GM23338 (cell line): ENCODE data around the gene URAD. TPM values are rescaled to one million over a fixed set of nuclear protein-coding genes. Genes with fewer than 3 reads are reported as not detected.

Experiments
- ATAC-seq: fragments of 200-7000 bp; cut with Tn5 transposase; 3 replicates; pipeline ENCODE4 v1.9.1; 2020
- DNase-seq: peaks from one replicate; pipeline ENCODE4 v3.0.0-alpha.2; 2015; ENCODE audit warnings: low spot score
- H2AFZ ChIP-seq: fragments of 200-600 bp; sonication (generic); 2 replicates; pipeline ENCODE4 v1.8.0; 2016; ENCODE audit warnings: antibody characterized with exemption, mild to moderate bottlenecking, moderate library complexity
- H3F3A ChIP-seq: fragments of 200-600 bp; sonication (generic); replicated peaks from 2 replicates; pipeline ENCODE4 v1.8.0; 2017; ENCODE audit warnings: antibody characterized with exemption, mixed run types, low read depth
- H3K27ac ChIP-seq: fragments of 200-600 bp; sonication (generic); 2 replicates; pipeline ENCODE4 v1.6.1; 2016; ENCODE audit warnings: low read depth
- H3K27me3 ChIP-seq: fragments of 200-600 bp; sonication (generic); 2 replicates; pipeline ENCODE4 v1.8.0; 2016; ENCODE audit warnings: mild to moderate bottlenecking, mixed run types, moderate library complexity; ENCODE audit not compliant: insufficient read depth
- H3K36me3 ChIP-seq: fragments of 200-600 bp; sonication (generic); 2 replicates; pipeline ENCODE4 v1.8.0; 2016; ENCODE audit warnings: mild to moderate bottlenecking; ENCODE audit not compliant: insufficient read depth
- H3K4me1 ChIP-seq: fragments of 200-600 bp; sonication (generic); 2 replicates; pipeline ENCODE4 v1.8.0; 2016; ENCODE audit warnings: mild to moderate bottlenecking, moderate library complexity; ENCODE audit not compliant: insufficient read depth
- H3K4me2 ChIP-seq: fragments of 200-600 bp; sonication (generic); 2 replicates; pipeline ENCODE4 v1.7.1; 2017; ENCODE audit warnings: mixed run types
- H3K4me3 ChIP-seq: fragments of 200-600 bp; sonication (generic); 2 replicates; pipeline ENCODE4 v1.6.1; 2016; ENCODE audit warnings: mixed run types
- H3K79me2 ChIP-seq: fragments of 200-600 bp; sonication (generic); replicated peaks from 2 replicates; pipeline ENCODE4 v1.8.0; 2017; ENCODE audit warnings: mild to moderate bottlenecking; ENCODE audit not compliant: insufficient read depth
- H3K9me2 ChIP-seq: fragments of 200-600 bp; sonication (generic); 2 replicates; pipeline ENCODE4 v1.8.0; 2017; ENCODE audit not compliant: insufficient read depth
- H4K20me1 ChIP-seq: fragments of 200-600 bp; sonication (generic); replicated peaks from 2 replicates; pipeline ENCODE4 v1.8.0; 2017; ENCODE audit warnings: mild to moderate bottlenecking; ENCODE audit not compliant: insufficient read depth
- H3K27ac Mint-ChIP-seq: 2 replicates; pipeline ENCODE4 v1.8.0; 2020; ENCODE audit warnings: inconsistent platforms, mild to moderate bottlenecking, moderate library complexity, mixed read lengths
- H3K27me3 Mint-ChIP-seq: 3 replicates; pipeline ENCODE4 v1.8.0; 2022; ENCODE audit warnings: low read depth, mild to moderate bottlenecking, moderate library complexity, mixed read lengths, inconsistent platforms; ENCODE audit not compliant: insufficient read depth, poor library complexity
- H3K36me3 Mint-ChIP-seq: 3 replicates; pipeline ENCODE4 v1.8.0; 2021; ENCODE audit warnings: low read depth, mild to moderate bottlenecking, inconsistent platforms, moderate library complexity, mixed read lengths
- H3K4me1 Mint-ChIP-seq: 3 replicates; pipeline ENCODE4 v1.8.0; 2020; ENCODE audit warnings: mild to moderate bottlenecking, inconsistent platforms, mixed read lengths
- H3K4me3 Mint-ChIP-seq: 3 replicates; pipeline ENCODE4 v1.8.0; 2021; ENCODE audit warnings: moderate library complexity, mild to moderate bottlenecking, inconsistent platforms, mixed read lengths
- H3K9me3 Mint-ChIP-seq: 3 replicates; pipeline ENCODE4 v1.8.0; 2020; ENCODE audit warnings: moderate library complexity, mild to moderate bottlenecking, inconsistent platforms, mixed read lengths
- CTCF ChIP-seq, 2 experiments: fragments of 200-600 bp in 1 of 2; sonication (generic) in 1 of 2; conservative IDR thresholded peaks; 2 replicates each; pipeline versions ENCODE4 v1.5.1 to v1.6.1; 2016 to 2017; ENCODE audit warnings: antibody characterized with exemption in 2 of 2, low read depth in 2 of 2, mild to moderate bottlenecking in 2 of 2, moderate library complexity in 1 of 2
- ETS1 ChIP-seq: IDR thresholded peaks from 2 replicates; pipeline ENCODE4 v1.6.1; 2016; ENCODE audit warnings: antibody characterized with exemption
- EZH2 ChIP-seq: fragments of 200-600 bp; sonication (generic); IDR thresholded peaks from one replicate; pipeline ENCODE4 v1.8.0; 2017; ENCODE audit warnings: antibody characterized with exemption, mild to moderate bottlenecking, low read depth; ENCODE audit not compliant: unreplicated experiment
- EZH2phosphoT487 ChIP-seq: fragments of 200-600 bp; sonication (generic); IDR thresholded peaks from one replicate; pipeline ENCODE4 v1.8.1; 2018; ENCODE audit warnings: antibody characterized with exemption; ENCODE audit not compliant: unreplicated experiment
- POLR2AphosphoS5 ChIP-seq: IDR thresholded peaks from 2 replicates; pipeline ENCODE4 v1.6.1; 2016; ENCODE audit warnings: antibody characterized with exemption, low read depth
- STAT1 ChIP-seq: IDR thresholded peaks from one replicate; pipeline ENCODE4 v1.6.1; 2016; ENCODE audit warnings: antibody characterized with exemption; ENCODE audit not compliant: unreplicated experiment
- ZNF331 ChIP-seq: fragments of 250-450 bp; sonication (Bioruptor Pico); IDR thresholded peaks from 2 replicates; pipeline ENCODE4 v1.5.0; 2020; ENCODE audit warnings: low read depth, mild to moderate bottlenecking, moderate library complexity
- ZNF462 ChIP-seq: fragments of 250-450 bp; sonication (Bioruptor Pico); IDR thresholded peaks from 2 replicates; pipeline ENCODE4 v1.5.0; 2020; ENCODE audit warnings: mild to moderate bottlenecking, moderate library complexity
- polyA plus RNA-seq: library from polyadenylated mRNA; unstranded; fragments of >200 nt; fragmentation: Nextera tagmentation; extraction: Ambion mirVana; gene quantifications from 2 replicates; pipeline ENCODE4 v1.2.1, GENCODE V29; 2016
- total RNA-seq: library from RNA; depleted of rRNA; stranded (reverse); fragments of >200 nt; shearing (Covaris generic); gene quantifications from 2 replicates; pipeline ENCODE4 v1.2.3, GENCODE V29; 2014

Gene URAD
- total and polyA plus RNA-seq, 2 experiments from 2014 or later = not detected

- H3K79me2 ChIP-seq = no peaks in the 10 kb centered on the region
- ATAC-seq = peak; percentile 69
- H3K4me3 ChIP-seq = peak overlapping the region; percentile 55
- H3K36me3 ChIP-seq = no peaks in the 10 kb centered on the region
- H3F3A ChIP-seq = peaks cover 41% of the 10 kb centered on the region
- peaks cover 44% of the 10 kb centered on the region for H4K20me1 ChIP-seq
- H3K27ac ChIP-seq = no peak overlapping the region
- H3K4me1 Mint-ChIP-seq = peaks cover 31% of the 10 kb centered on the region
- no peak overlapping the region for H3K27ac Mint-ChIP-seq
- H3K36me3 Mint-ChIP-seq = no peaks in the 10 kb centered on the region
- no peaks in the 10 kb centered on the region; the same call in 2 of the 3 replicates for H3K9me3 Mint-ChIP-seq
- TF ChIP-seq EZH2 = peak; percentile 84
- TF ChIP-seq CTCF (conservative IDR thresholded peaks at IDR 0.05; ENCODE audit: low read depth in 2 of 2) = peak; percentile 65 to 80
- no peak for TF ChIP-seq POLR2AphosphoS5
- TF ChIP-seq EZH2phosphoT487 = peak; percentile 70
- peaks cover 100% of the 10 kb centered on the region for H3K27me3 ChIP-seq
- peaks cover 42% of the 10 kb centered on the region for H3K4me1 ChIP-seq
- peak overlapping the region; percentile 60 for H3K4me3 Mint-ChIP-seq
- H2AFZ ChIP-seq = peak overlapping the region; percentile 66; the same call in 1 of the 2 replicates
- no peaks in the 10 kb centered on the region for H3K9me2 ChIP-seq
- peak; percentile 92 for DNase-seq
- peak overlapping the region; percentile 82 for H3K4me2 ChIP-seq
- peaks cover 98% of the 10 kb centered on the region for H3K27me3 Mint-ChIP-seq
Observed at GRCh38 chr13:27960362-27961226, 27.9 kb downstream of the URAD start.

- H3K79me2 ChIP-seq = no peaks in the 10 kb centered on the region
- no peak for ATAC-seq
- H3K27ac ChIP-seq = no peak overlapping the region
- no peak overlapping the region for H3K27ac Mint-ChIP-seq
- peak overlapping the region; percentile 82 for H3K4me2 ChIP-seq
- no peaks in the 10 kb centered on the region; the same call in 2 of the 3 replicates for H3K9me3 Mint-ChIP-seq
- peaks cover 36% of the 10 kb centered on the region for H3F3A ChIP-seq
- H3K36me3 Mint-ChIP-seq = no peaks in the 10 kb centered on the region
- H3K27me3 Mint-ChIP-seq = peaks cover 98% of the 10 kb centered on the region
- H3K27me3 ChIP-seq = peaks cover 100% of the 10 kb centered on the region
- H3K4me3 ChIP-seq = peak overlapping the region; percentile 55; the same call in 1 of the 2 replicates
- H3K36me3 ChIP-seq = no peaks in the 10 kb centered on the region
- no peak for DNase-seq
- peaks cover 36% of the 10 kb centered on the region for H3K4me1 ChIP-seq
- H3K9me2 ChIP-seq = no peaks in the 10 kb centered on the region
- H2AFZ ChIP-seq = no peak overlapping the region
- H3K4me3 Mint-ChIP-seq = peak overlapping the region; percentile 52; the same call in 2 of the 3 replicates
- H3K4me1 Mint-ChIP-seq = peaks cover 24% of the 10 kb centered on the region
- peaks cover 45% of the 10 kb centered on the region for H4K20me1 ChIP-seq
- TF ChIP-seq EZH2 = peak; percentile 59
- TF ChIP-seq STAT1 = no peak
- TF ChIP-seq ETS1 = no peak
- no peak for TF ChIP-seq ZNF331
- no peak for TF ChIP-seq ZNF462 (CRISPR knock-in tag)
- no peak for TF ChIP-seq CTCF (conservative IDR thresholded peaks at IDR 0.05; ENCODE audit: low read depth in 2 of 2)
Observed at GRCh38 chr13:27959976-27960361, 28.5 kb downstream of the URAD start.
